Measurements from ENCODE around the gene MMS22L. TPM values are rescaled to one million over a fixed set of nuclear protein-coding genes. Genes with fewer than 3 reads are reported as not detected.

Gene MMS22L
- total RNA-seq, 1 donor from 2014 or later, result 37.5 TPM

DNA sequence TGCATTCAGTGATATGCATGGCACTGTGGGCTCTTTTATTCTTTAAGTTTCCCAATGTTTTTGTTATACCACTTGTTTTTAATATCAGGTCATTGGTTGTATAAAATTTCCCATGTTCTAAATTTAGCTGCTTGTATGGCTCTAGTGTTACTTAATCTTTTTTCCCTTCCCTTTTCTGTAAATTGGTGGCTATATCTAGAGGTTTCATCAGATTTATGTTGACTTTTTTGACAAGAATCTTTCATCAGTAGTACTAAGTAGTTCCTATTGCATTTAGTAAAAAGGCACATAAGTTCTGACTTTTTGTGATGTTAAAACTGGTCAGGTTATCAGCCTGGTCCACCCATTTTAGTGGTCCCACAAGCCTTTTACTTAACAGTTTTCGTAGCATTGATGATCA lies 51.1 kb downstream of the MMS22L start:
- H3K4me1 Mint-ChIP-seq, result no peaks in the 10 kb centered on the region
- no peak overlapping the region for H3K27ac Mint-ChIP-seq (ENCODE audit: unreplicated experiment)
- TF ChIP-seq, protein P1, sequence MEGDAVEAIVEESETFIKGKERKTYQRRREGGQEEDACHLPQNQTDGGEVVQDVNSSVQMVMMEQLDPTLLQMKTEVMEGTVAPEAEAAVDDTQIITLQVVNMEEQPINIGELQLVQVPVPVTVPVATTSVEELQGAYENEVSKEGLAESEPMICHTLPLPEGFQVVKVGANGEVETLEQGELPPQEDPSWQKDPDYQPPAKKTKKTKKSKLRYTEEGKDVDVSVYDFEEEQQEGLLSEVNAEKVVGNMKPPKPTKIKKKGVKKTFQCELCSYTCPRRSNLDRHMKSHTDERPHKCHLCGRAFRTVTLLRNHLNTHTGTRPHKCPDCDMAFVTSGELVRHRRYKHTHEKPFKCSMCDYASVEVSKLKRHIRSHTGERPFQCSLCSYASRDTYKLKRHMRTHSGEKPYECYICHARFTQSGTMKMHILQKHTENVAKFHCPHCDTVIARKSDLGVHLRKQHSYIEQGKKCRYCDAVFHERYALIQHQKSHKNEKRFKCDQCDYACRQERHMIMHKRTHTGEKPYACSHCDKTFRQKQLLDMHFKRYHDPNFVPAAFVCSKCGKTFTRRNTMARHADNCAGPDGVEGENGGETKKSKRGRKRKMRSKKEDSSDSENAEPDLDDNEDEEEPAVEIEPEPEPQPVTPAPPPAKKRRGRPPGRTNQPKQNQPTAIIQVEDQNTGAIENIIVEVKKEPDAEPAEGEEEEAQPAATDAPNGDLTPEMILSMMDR (conservative IDR thresholded peaks at IDR 0.05), result no peak
- H3K4me3 Mint-ChIP-seq, result no peak overlapping the region
- peaks cover 3% of the 10 kb centered on the region for H3K9me3 Mint-ChIP-seq
- H3K27me3 Mint-ChIP-seq (ENCODE audit: low read depth), result no peaks in the 10 kb centered on the region
- no peak for DNase-seq (ENCODE audit: low read depth, low spot score)
- H3K36me3 Mint-ChIP-seq (ENCODE audit: low read depth), result peaks cover 39% of the 10 kb centered on the region

DNA sequence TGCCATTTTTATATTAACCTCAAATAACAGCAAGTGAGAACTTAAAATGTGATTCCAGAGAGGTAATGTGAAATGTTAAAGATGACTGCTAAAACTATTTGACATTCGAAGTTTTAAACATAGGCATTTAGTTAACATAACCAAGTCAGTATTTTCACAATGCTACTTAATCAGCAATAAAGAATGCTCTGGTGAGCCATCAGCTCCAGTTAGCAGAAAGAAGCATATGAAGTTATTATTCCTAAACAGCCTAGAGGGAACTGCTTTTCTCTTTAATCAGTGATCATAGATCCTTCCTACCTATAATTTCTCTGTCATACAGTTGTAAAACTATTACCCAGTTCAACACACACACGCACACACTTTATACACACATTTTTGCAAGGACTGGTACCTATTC lies 60.1 kb downstream of the MMS22L start:
- no peak overlapping the region for H3K27ac Mint-ChIP-seq (ENCODE audit: unreplicated experiment)
- H3K4me1 Mint-ChIP-seq, result peaks cover 3% of the 10 kb centered on the region
- TF ChIP-seq, protein P1 (conservative IDR thresholded peaks at IDR 0.05), result no peak
- H3K9me3 Mint-ChIP-seq, result no peaks in the 10 kb centered on the region
- DNase-seq (ENCODE audit: low read depth, low spot score), result no peak
- H3K27me3 Mint-ChIP-seq (ENCODE audit: low read depth), result no peaks in the 10 kb centered on the region
- no peak overlapping the region for H3K4me3 Mint-ChIP-seq
- H3K36me3 Mint-ChIP-seq (ENCODE audit: low read depth), result peaks cover 12% of the 10 kb centered on the region

DNA sequence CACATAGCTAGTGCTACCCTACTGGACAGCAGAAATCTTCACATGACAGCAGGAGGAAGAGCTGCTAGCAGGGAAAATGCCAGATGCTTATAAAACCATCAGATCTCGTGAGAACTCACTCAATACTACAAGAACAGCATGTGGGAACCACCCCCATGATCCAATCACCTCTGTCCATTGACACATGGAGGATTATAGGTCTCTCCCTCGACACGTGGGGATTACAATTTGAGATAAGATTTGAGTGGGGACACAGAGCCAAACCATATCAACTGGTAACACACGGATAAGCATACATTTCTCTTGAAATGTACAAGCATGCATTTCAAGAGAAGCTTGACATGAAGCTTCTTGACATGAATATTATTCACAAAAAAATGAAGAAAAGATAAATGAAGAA lies 64.1 kb downstream of the MMS22L start:
- Mint-ChIP-seq H3K4me1 (peaks cover 11% of the 10 kb centered on the region), H3K4me3 (no peak overlapping the region), H3K27ac (ENCODE audit: unreplicated experiment) (no peak overlapping the region), H3K27me3 (ENCODE audit: low read depth) (no peaks in the 10 kb centered on the region), H3K9me3 (no peaks in the 10 kb centered on the region), H3K36me3 (ENCODE audit: low read depth) (peaks cover 4% of the 10 kb centered on the region)
- DNase-seq (ENCODE audit: low read depth, low spot score), result no peak
- TF ChIP-seq, protein P1 (conservative IDR thresholded peaks at IDR 0.05), result no peak

DNA sequence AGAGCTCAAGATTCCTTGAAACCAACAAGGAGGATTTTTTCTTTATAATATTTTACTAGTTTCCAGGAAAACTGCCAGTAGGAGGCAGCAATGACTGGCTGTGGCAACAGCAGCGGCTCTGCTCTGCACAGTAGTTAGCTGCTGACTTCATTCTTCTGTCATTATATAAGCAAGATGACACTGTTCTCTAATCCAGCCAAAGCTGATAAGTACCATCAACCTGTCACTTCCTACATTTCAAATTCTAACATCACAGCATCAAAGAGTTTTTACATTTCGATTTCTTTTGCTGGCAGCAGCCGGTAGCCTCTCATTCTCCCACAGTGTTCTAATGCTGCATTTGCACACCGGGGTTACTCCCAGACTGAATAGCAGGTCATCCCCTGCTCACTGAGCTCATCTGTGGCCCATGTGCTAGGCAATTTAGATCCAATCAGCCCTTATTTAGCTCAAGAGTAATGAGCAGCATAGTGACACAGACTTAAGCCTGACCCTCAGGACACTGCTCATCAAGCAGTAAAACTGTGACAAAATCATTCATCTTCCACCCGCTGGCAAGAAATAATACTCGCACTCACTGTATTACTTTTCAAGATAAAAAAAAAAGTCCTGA lies 67.8 kb downstream of the MMS22L start:
- TF ChIP-seq, protein P1 (conservative IDR thresholded peaks at IDR 0.05), result peak; percentile 69
- H3K27me3 Mint-ChIP-seq (ENCODE audit: low read depth), result no peaks in the 10 kb centered on the region
- peaks cover 8% of the 10 kb centered on the region for H3K4me1 Mint-ChIP-seq
- H3K4me3 Mint-ChIP-seq, result no peak overlapping the region
- peaks cover 4% of the 10 kb centered on the region for H3K36me3 Mint-ChIP-seq (ENCODE audit: low read depth)
- DNase-seq (ENCODE audit: low read depth, low spot score), result peak; percentile 33
- no peaks in the 10 kb centered on the region for H3K9me3 Mint-ChIP-seq
- no peak overlapping the region for H3K27ac Mint-ChIP-seq (ENCODE audit: unreplicated experiment)

DNA sequence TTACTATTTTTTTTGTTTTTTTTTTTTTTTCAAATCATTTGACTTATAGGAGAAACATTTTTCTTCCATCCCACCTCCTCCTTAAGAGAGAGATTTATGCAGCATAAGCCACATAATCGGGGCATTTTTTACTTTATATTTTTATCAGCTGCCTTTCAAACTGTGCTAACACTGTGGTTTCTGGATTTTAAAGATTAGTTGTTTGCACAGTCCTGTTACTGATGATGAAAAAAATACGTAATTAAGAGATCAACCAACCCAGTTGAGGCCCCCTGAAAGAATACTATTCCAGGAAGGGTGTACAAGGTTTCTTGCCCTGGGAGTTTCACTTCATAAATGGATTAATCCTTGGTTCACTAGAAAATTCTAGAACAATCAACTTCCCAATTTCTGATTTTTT lies 68.3 kb downstream of the MMS22L start:
- H3K4me3 Mint-ChIP-seq, result no peak overlapping the region
- H3K27ac Mint-ChIP-seq (ENCODE audit: unreplicated experiment), result no peak overlapping the region
- H3K36me3 Mint-ChIP-seq (ENCODE audit: low read depth), result peaks cover under 1% of the 10 kb centered on the region
- no peak for DNase-seq (ENCODE audit: low read depth, low spot score)
- TF ChIP-seq, protein P1 (conservative IDR thresholded peaks at IDR 0.05), result no peak
- peaks cover 8% of the 10 kb centered on the region for H3K4me1 Mint-ChIP-seq
- H3K9me3 Mint-ChIP-seq, result no peaks in the 10 kb centered on the region
- no peaks in the 10 kb centered on the region for H3K27me3 Mint-ChIP-seq (ENCODE audit: low read depth)

All from neural crest cell (in vitro differentiated cells).